GM18870 (cell line): Measurements from ENCODE around the gene CALML3.
"Not testable (repeated sequence)": the region's sequence is repeated elsewhere in the genome, so short reads cannot be mapped to it uniquely, and the experiment has no call there.

Experiments
- ATAC-seq: cut with Tn5 transposase; IDR thresholded peaks from one replicate; pipeline ENCODE4 v1.9.1; 2021; ENCODE audit warnings: moderate library complexity; ENCODE audit not compliant: unreplicated experiment

CALML3 gene

GRCh38 chr10:5552376-5553321, 27.9 kb downstream of the CALML3 start:
- ATAC-seq = no peak

GRCh38 chr10:5553400-5554170, 28.8 kb downstream of the CALML3 start:
- no peak for ATAC-seq

GRCh38 chr10:5555021-5555510, 30.3 kb downstream of the CALML3 start:
- ATAC-seq = no peak

GRCh38 chr10:5555881-5556280, 31.1 kb downstream of the CALML3 start:
- ATAC-seq = no peak

GRCh38 chr10:5556576-5556975, 31.8 kb downstream of the CALML3 start:
- no peak for ATAC-seq

- no peak for ATAC-seq
Measured at GRCh38 chr10:5557040-5557721, 32.4 kb downstream of the CALML3 start.

- no peak for ATAC-seq
Measured at GRCh38 chr10:5557799-5558771, 33.3 kb downstream of the CALML3 start.

- not testable (repeated sequence) for ATAC-seq
Measured at GRCh38 chr10:5559022-5559421, 34.3 kb downstream of the CALML3 start.

GRCh38 chr10:5559642-5560141, 34.9 kb downstream of the CALML3 start:
- no peak for ATAC-seq

GRCh38 chr10:5560142-5560816, 35.5 kb downstream of the CALML3 start:
- ATAC-seq = no peak

GRCh38 chr10:5560817-5561703, 36.3 kb downstream of the CALML3 start:
- no peak for ATAC-seq

- no peak for ATAC-seq
Measured at GRCh38 chr10:5561704-5562645, 37.2 kb downstream of the CALML3 start.

- no peak for ATAC-seq
Measured at GRCh38 chr10:5563321-5563961, 38.7 kb downstream of the CALML3 start.

GRCh38 chr10:5563991-5564536, 39.3 kb downstream of the CALML3 start:
- ATAC-seq = no peak

GRCh38 chr10:5564537-5565204, 39.9 kb downstream of the CALML3 start:
- ATAC-seq = no peak

- ATAC-seq = no peak
Measured at GRCh38 chr10:5565205-5565545, 40.4 kb downstream of the CALML3 start.
